CD4-positive, alpha-beta T cell treated with Interleukin-15 for 4 hours (primary cell): ENCODE measurements around the gene GPATCH8.
"Not testable (repeated sequence)": the region's sequence is repeated elsewhere in the genome, so short reads cannot be mapped to it uniquely, and the experiment has no call there.

Experiments used
- DNase-seq: peaks from one replicate; pipeline ENCODE4 v3.0.0-alpha.2; 2020; ENCODE audit warnings: low spot score

GPATCH8 gene

DNA sequence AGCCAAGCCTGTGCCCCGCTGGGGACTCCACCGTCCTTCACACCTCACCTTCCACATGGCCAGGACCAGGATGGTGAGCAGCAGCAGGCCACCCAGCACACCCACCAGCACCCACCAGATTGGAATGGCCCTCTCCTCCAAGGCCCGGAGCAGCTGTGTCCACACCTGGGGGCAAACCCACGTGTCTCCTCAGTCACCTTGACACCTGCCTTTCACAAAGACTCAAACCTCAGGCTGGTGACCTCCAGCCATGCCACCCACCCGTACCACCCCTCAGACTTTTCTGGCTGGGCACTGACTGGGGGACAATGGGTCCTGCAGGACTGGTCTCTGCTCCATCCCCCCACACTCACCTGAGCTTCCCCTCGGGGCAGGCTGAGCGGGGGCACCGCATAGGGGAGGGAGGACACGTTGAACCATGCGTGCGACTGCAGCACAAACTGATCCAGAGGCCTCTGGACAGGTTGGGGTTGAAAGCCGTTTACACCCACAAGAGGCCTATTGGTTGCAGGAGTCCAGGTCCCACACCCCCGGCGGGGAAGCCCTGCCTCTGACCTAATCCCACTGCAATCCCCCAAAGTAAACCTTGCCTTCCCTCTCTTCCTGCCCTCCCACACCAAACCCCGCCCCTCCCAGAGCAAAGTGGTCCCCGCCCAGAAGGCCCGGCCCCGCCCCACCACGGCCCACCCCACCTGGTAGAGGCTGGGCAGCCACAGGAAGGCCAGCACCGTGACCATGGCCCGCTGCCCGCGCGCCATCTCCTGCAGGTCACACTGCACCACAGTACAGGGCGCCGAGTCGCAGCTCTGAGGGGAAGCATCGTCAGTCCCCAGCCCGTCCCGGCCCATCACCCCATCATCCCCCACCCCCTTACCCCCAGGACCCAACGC, 128.7 kb downstream of the GPATCH8 start:
- DNase-seq = no peak

DNA sequence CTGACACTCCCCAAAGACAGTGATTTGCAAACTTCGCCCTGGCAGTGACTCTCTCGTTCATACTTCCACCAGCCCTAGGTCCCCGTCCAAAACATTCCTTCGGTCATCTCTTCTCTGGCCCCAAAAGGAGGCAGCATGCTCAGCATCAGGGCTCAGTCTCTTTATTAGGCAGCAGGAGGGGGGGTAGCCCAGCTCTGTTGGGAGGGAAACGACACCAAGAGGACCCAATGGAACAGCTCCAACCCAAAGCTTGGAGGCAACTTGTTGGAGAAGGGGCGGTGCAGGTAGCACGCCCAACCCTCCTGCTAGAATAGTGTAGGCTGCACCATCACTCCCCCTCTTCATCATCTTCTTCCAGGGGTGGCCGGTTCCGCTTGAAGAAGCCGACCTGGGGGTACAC, 131.2 kb downstream of the GPATCH8 start:
- no peak for DNase-seq

GRCh38 chr17:44369414-44370023, 133.7 kb downstream of the GPATCH8 start:
- not testable (repeated sequence) for DNase-seq

DNA sequence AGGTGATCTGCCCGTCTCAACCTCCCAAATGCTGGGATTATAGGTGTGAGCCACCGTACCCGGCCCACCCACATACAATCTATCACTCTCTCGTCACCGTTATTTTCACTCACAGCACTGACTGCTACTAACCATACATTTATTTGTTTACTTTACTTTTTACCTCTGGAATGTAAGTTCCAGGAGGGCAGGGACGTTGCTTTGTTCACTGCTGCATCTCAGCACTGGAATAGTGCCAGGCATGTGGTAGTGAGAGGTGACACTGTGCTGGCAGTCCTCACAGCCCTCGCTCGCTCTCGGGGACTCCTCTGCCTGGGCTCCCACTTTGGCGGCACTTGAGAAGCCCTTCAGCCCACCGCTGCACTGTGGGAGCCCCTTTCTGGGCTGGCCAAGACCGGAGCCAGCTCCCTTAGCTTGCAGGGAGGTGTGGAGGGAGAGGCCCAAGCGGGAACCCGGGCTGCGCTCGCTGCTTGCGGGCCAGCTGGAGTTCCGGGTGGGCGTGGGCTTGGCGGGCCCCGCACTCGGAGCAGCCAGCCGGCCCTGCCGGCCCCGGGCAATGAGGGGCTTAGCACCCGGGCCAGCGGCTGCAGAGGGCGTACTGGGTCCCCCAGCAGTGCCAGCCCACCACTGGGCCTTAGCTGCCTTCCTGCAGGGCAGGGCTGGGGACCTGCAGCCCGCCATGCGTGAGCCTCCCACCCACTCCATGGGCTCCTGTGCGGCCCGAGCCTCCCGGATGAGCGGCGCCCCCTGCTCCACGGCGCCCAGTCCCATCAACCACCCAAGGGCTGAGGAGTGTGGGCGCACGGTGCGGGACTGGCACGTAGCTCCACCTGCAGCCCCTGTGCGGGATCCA, 134.6 kb downstream of the GPATCH8 start:
- not testable (repeated sequence) for DNase-seq

GRCh38 chr17:44367231-44367979, 135.8 kb downstream of the GPATCH8 start:
- no peak for DNase-seq

DNA sequence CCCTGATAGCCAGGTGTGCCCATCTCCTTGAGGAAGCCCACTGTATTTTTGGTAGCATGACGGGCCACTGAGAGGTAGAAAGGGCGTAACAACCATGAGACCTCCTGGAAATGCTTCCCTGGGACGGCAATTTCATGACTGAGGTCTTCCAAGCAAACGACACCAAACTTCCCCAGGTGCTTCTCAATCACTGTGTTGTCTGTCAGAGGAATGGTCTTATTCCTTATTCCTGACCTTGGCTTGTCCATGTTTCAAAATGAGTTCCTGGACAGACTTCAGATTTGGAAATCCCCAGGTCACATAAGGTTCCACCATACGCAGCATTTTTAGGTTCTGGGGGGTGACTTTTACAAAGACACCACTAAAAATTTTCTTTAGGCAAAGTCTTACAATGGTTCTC, 138.2 kb downstream of the GPATCH8 start:
- not testable (repeated sequence) for DNase-seq

DNA sequence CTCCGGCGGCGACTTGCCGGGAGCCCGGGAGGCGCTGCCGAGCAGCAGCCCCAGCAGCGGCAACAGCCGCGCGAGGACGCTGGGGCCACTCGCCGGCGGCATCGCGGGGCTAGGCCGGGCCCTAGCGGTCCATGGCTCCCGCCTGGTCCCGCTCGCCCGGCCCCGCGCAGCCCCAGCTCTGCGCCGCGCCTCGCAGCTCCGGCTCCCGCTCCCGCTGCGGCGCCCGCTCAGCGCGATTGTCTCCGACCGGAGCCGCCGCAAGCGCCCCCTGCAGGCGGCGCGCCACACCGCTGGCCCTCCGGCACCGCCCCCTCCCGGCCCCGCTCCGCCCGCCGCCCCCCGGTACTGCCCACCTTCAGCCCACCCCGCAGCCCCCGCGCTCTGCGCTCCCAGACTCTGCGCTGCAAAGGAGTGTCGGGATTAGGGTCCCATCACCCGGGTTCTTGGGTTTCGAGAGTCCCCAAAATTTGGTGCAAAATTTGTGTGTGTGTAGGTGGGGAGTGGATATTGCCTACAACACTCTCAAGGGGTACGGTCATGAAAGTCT, 139.5 kb downstream of the GPATCH8 start, which contains the start of gene FAM171A2:
Gene FAM171A2 (minus strand): TSS at position 241 of the 547 bp plus-strand sequence. CDS start 139 bp downstream, at position 102.
- DNase-seq = peak; percentile 55

DNA sequence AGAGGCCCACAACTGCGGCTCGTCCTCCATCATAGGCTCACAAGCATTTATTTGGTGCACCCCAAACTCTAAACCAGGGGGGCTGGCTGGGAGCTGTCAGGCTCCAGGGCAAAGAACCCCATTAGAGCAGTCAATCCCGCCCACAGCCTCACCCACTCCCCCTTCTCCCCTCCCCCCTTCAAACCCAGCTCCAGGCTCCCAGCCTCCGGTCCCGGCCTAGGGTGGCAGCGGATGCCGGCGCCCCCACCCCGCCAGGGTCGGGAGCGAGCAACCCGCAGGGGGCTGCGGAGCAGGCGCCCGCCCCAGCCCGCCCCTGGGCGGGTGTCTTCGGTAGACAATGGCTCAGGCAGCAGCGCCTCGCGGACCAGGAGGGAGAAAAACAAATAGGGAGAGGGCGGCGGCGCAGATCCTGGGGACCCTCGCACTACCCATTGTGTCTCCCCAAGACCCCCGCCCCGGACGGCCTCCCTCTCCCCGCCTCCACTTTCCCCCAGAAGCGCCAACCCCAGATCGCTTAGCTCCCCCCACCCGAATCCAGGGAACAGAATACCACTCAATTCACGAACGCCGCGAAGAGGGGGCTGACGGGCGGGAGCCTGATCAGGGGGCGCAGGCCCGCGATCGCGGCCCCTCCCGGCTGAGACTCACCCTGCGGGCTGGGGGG, 140.1 kb downstream of the GPATCH8 start:
- no peak for DNase-seq

DNA sequence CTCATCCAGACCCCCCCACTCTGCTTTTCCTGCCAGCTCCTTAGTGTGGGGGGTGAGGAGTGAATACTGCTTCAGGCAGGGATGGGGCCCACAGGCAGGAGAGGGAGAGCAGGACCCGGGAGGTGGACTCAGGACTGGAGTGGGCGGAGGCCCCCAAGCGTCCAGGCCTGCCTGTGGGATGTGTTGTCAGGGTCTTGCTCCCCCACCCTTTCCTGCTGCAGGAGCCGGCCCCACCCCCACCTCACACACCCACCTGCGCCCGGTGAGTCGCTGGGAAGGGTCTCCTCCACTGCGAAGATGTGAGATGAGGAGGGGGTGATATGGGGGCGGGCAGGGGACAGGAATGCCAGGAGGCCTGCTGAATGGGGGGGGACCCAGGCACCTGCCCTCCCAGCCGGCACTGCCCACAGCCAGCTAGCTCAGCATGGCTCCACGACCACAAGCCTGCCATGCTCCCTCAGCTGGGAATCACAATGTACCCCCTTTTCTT, 140.7 kb downstream of the GPATCH8 start:
- no peak for DNase-seq

GRCh38 chr17:44361292-44362260, 141.6 kb downstream of the GPATCH8 start:
- DNase-seq = no peak

GRCh38 chr17:44360826-44361225, 142.4 kb downstream of the GPATCH8 start:
- no peak for DNase-seq

GRCh38 chr17:44360144-44360533, 143.1 kb downstream of the GPATCH8 start:
- DNase-seq = no peak

DNA sequence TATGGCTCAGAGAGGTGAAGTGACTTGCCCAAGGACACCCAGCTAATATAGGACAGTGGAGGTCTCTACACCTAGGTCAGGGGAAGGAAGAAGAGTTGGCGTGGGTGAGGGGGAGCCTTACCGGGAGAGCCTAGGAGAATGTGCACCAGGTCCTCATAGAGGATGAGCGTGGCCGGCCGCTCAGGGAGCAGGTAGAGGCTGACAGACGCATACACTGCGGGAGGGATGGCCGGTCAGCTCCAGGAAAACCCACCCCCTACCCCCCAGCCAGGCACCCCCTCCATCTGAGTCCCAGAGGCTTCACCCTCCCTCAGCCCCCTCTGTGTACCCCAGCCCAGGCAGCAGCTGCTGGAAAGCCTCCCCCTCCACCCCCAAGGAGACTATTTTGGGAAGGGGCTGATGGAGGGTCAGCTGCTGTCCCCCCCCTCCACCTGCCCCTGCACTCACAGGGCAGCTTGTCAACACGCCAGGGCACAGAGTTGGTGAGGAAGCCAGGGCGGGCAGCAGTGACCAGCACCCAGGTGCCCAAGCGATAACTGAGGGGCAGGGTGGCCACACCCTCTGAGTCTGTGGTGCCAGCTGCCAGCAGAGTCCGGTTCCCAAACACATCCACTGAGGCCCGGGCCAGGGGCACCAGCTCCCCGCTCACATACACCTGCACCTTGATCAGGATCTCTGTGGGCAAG, 143.6 kb downstream of the GPATCH8 start:
- DNase-seq = no peak

- no peak for DNase-seq
Observed at GRCh38 chr17:44359006-44359405, 144.2 kb downstream of the GPATCH8 start.

- no peak for DNase-seq
Observed at GRCh38 chr17:44358066-44358465, 145.1 kb downstream of the GPATCH8 start.

GRCh38 chr17:44356241-44356640, 147.0 kb downstream of the GPATCH8 start:
- no peak for DNase-seq

GRCh38 chr17:44355642-44356099, 147.5 kb downstream of the GPATCH8 start:
- no peak for DNase-seq
